MCF 10A (cell line): ENCODE data around the gene RNF133. TPM values are rescaled to one million over a fixed set of nuclear protein-coding genes. Genes with fewer than 3 reads are reported as not detected.

Experiments
- BruUV-seq: library from RNA; stranded (reverse); fragments of 400-500 nt; replicated peaks from 2 replicates; lab custom pipeline; 2021; lab: Mats Ljungman, UMichigan
- CTCF ChIA-PET: fragments of 300-600 bp; sonication (Branson Sonifier 250); formaldehyde crosslinking; extraction: SDS; loops from one replicate; lab custom pipeline; 2021; ENCODE audit warnings: antibody characterized with exemption, inconsistent platforms; lab: Yijun Ruan, JAX
- POLR2A ChIA-PET: fragments of 300-600, 350-650 bp; sonication (Branson Sonifier 250); formaldehyde crosslinking; extraction: SDS; loops from one replicate; lab custom pipeline; 2020; ENCODE audit warnings: antibody characterized with exemption, inconsistent platforms; lab: Yijun Ruan, JAX
- DNase-seq: peaks from one replicate; pipeline ENCODE4 v3.0.0-alpha.2; 2018; ENCODE audit not compliant: unreplicated experiment
- H3K27ac Mint-ChIP-seq: one replicate; pipeline ENCODE4 v1.8.0; 2022; ENCODE audit warnings: mild to moderate bottlenecking, low read depth, mixed read lengths; ENCODE audit not compliant: unreplicated experiment
- H3K27me3 Mint-ChIP-seq: one replicate; pipeline ENCODE4 v1.8.0; 2022; ENCODE audit warnings: mixed read lengths; ENCODE audit not compliant: insufficient read depth, unreplicated experiment
- H3K36me3 Mint-ChIP-seq: one replicate; pipeline ENCODE4 v1.8.0; 2022; ENCODE audit warnings: mild to moderate bottlenecking, moderate library complexity, mixed read lengths; ENCODE audit not compliant: insufficient read depth, unreplicated experiment
- H3K4me1 Mint-ChIP-seq: one replicate; pipeline ENCODE4 v1.8.0; 2022; ENCODE audit warnings: mixed read lengths; ENCODE audit not compliant: insufficient read depth, unreplicated experiment
- H3K4me3 Mint-ChIP-seq: one replicate; pipeline ENCODE4 v1.8.0; 2022; ENCODE audit warnings: mild to moderate bottlenecking, moderate library complexity, mixed read lengths; ENCODE audit not compliant: unreplicated experiment
- H3K9me3 Mint-ChIP-seq: one replicate; pipeline ENCODE4 v1.8.0; 2022; ENCODE audit warnings: mixed read lengths; ENCODE audit not compliant: unreplicated experiment
- intact Hi-C: fragments of 100-400 bp; cut with micrococcal nuclease; formaldehyde crosslinking; loops from 2 replicates; pipeline ENCODE4 v1.14.1; 2022
- total RNA-seq: library from RNA; stranded (reverse); gene quantifications from 2 replicates; pipeline ENCODE4 v1.2.3, GENCODE V29; 2022
- TF ChIP-seq, protein P1 (sequence below): fragments of 200-600 bp; IDR thresholded peaks from one replicate; pipeline ENCODE4 v1.8.0; 2022; ENCODE audit warnings: antibody characterized with exemption, mild to moderate bottlenecking; ENCODE audit not compliant: unreplicated experiment

The RNF133 gene
- total RNA-seq, 1 experiment from 2014 or later = 0.70 TPM

DNA sequence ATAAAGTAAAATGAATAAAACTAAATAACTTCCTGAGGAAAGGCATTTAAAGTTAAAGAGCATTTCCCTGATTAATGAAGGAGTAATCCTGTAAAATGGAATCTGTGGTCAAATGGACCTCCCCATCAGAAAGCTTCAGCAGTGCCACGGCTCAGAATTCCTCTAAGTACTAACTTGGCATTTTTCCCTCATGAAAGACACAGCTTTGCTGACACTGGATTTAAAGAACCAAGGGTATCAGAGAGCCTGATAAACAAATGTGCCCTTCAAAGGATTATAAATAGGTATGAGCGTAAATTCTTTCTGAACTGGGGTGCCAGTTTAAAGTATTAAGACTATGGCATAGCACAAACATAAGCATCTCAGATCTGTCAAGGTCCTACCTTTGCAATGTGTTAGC, 28.0 kb upstream of the RNF133 start:
- no TSS peak for BruUV-seq
- TF ChIP-seq, protein P1, sequence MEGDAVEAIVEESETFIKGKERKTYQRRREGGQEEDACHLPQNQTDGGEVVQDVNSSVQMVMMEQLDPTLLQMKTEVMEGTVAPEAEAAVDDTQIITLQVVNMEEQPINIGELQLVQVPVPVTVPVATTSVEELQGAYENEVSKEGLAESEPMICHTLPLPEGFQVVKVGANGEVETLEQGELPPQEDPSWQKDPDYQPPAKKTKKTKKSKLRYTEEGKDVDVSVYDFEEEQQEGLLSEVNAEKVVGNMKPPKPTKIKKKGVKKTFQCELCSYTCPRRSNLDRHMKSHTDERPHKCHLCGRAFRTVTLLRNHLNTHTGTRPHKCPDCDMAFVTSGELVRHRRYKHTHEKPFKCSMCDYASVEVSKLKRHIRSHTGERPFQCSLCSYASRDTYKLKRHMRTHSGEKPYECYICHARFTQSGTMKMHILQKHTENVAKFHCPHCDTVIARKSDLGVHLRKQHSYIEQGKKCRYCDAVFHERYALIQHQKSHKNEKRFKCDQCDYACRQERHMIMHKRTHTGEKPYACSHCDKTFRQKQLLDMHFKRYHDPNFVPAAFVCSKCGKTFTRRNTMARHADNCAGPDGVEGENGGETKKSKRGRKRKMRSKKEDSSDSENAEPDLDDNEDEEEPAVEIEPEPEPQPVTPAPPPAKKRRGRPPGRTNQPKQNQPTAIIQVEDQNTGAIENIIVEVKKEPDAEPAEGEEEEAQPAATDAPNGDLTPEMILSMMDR = no peak
- CTCF ChIA-PET = interaction anchor here (0.6 to 1.8 kb wide), 2 partner anchors 10 to 1935 kb away, joined by 4 to 6 read pairs; no protein-coding TSS in a partner anchor

GRCh38 chr7:122724366-122724765, 25.4 kb upstream of the RNF133 start:
- Mint-ChIP-seq H3K27me3 (no peaks in the 10 kb centered on the region), H3K4me3 (no peak overlapping the region), H3K36me3 (no peaks in the 10 kb centered on the region), H3K4me1 (no peaks in the 10 kb centered on the region), H3K9me3 (no peaks in the 10 kb centered on the region), H3K27ac (no peak overlapping the region)
- POLR2A ChIA-PET = no interaction called here
- TF ChIP-seq, protein P1 = no peak
- DNase-seq = no peak
- intact Hi-C loops = no loop called here
- BruUV-seq = no TSS peak
- CTCF ChIA-PET = no interaction called here

More for the DNA sequence above, 28.0 kb upstream of the RNF133 start:
- Mint-ChIP-seq H3K4me3 (no peak overlapping the region), H3K27ac (no peak overlapping the region), H3K9me3 (no peaks in the 10 kb centered on the region), H3K36me3 (no peaks in the 10 kb centered on the region), H3K27me3 (no peaks in the 10 kb centered on the region), H3K4me1 (no peaks in the 10 kb centered on the region)
- no peak for DNase-seq
- intact Hi-C loops = no loop called here
- POLR2A ChIA-PET = no interaction called here

DNA sequence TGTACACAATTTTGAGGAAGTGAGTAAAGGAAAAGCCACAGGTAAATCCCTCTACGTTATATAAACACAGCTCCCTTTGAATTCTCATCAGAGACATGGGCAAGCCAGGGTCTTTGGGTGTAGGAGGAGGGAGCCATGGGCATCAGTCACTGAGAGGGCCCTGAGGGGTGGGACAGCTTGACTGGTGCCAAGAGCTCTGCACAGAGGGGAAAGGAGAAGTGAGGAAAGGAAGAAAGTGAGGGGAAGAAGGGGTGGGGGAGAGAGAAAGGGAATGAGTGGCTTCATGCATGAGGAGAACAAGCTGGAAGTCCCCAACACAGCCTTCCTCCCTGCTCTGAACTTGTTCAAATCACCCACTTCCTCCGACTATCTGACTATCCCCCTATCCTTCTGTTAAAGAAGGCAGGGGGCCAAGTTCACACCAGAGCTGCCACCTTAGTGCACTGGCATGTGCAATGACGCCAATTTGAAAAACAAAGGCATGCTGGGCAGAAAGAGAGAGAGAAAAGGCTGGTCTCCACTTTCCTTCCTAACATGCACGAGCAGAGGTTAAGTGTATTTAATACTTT, 20.2 kb upstream of the RNF133 start:
- intact Hi-C loops = no loop called here
- Mint-ChIP-seq H3K4me3 (no peak overlapping the region), H3K36me3 (no peaks in the 10 kb centered on the region), H3K27me3 (no peaks in the 10 kb centered on the region), H3K4me1 (no peaks in the 10 kb centered on the region), H3K9me3 (no peaks in the 10 kb centered on the region), H3K27ac (no peak overlapping the region)
- CTCF ChIA-PET = interaction anchor here (0.7 to 0.9 kb wide), 4 partner anchors 14 to 120 kb away, joined by 3 to 4 read pairs (median 4); no protein-coding TSS in a partner anchor
- TF ChIP-seq, protein P1 = no peak
- no peak for DNase-seq
- BruUV-seq = no TSS peak
- POLR2A ChIA-PET = interaction anchor here (1.5 kb wide), 1 partner anchor 17 kb away, joined by 3 read pairs; no protein-coding TSS in a partner anchor

DNA sequence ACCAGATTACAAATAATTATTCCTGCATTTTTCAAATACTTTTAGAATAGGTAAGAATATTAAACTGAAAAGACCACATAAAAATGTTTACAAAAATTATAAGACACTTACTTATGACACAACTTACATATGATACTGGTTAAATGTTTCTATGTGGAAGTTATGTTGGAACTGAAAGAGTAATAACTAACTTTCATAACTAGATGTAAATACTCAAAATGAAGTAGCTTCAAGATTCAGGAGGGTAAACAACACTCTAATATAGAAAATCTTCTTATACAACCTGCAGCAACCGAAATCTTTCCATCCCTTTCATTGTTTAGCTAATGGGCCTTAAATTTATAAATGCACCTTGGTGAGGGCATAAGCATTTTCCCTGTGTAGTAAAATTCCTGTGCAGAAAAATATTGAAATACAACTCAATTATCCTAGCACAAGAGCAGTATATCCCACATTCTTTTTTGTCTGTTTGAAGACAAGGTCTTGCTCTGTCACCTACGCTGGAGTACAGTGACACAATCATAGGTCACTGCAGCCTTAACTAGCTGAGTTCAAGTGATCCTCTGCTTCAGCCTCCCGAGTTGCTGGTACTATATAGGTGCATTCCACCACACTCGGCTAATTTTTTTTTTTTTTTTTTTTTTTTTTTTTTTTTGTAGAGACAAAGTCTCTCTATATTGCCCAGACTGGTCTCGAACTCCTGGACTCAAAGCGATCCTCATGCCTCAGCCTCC, 18.6 kb upstream of the RNF133 start:
- DNase-seq = no peak
- Mint-ChIP-seq H3K4me3 (no peak overlapping the region), H3K9me3 (no peaks in the 10 kb centered on the region), H3K27me3 (no peaks in the 10 kb centered on the region), H3K4me1 (no peaks in the 10 kb centered on the region), H3K27ac (no peak overlapping the region), H3K36me3 (no peaks in the 10 kb centered on the region)
- intact Hi-C loops = no loop called here
- TF ChIP-seq, protein P1 = no peak
- POLR2A ChIA-PET = no interaction called here
- BruUV-seq = no TSS peak
- CTCF ChIA-PET = interaction anchor here (0.6 kb wide), 1 partner anchor 42 kb away, joined by 4 read pairs; no protein-coding TSS in a partner anchor
